HCT116 (cell line): Measurements from ENCODE around the gene MYF5. TPM values are rescaled to one million over a fixed set of nuclear protein-coding genes. Genes with fewer than 3 reads are reported as not detected.

Experiments used
- ATAC-seq: fragments of 200-7000 bp; cut with Tn5 transposase; 2 replicates; pipeline ENCODE4 v1.9.1; 2020; ENCODE audit warnings: mild to moderate bottlenecking, moderate library complexity
- BruUV-seq: library from RNA; stranded (reverse); fragments of 400-500 nt; replicated peaks from 2 replicates; lab custom pipeline; 2021; lab: Mats Ljungman, UMichigan
- CTCF ChIA-PET: fragments of 300-600 bp; sonication (Branson Sonifier 250); formaldehyde crosslinking; loops from one replicate; lab custom pipeline; 2021; ENCODE audit warnings: antibody characterized with exemption; lab: Charles Lee
- POLR2A ChIA-PET: fragments of 300-600, 350-600 bp; sonication (Branson Sonifier 250); formaldehyde crosslinking; loops from one replicate; lab custom pipeline; 2021; ENCODE audit warnings: antibody characterized with exemption; lab: Charles Lee
- RAD21 ChIA-PET, 2 experiments: fragments of 300-600 bp; sonication (Branson Sonifier 250); formaldehyde crosslinking; loops; one replicate each; lab custom pipeline; 2023; ENCODE audit warnings: low total read pairs in 2 of 2; ENCODE audit not compliant: uncharacterized antibody in 2 of 2, unreplicated experiment in 2 of 2, low non-redundant PET in 1 of 2; lab: Charles Lee
- DNase-seq: peaks from one replicate; pipeline ENCODE4 v3.0.0-alpha.2; 2010; ENCODE audit warnings: low read depth, low spot score
- H2AFZ ChIP-seq: fragments of 200-600 bp; shearing (Covaris generic), sonication (generic); 2 replicates; pipeline ENCODE4 v1.6.1; 2017; ENCODE audit warnings: low read depth, mixed run types, mixed read lengths, antibody characterized with exemption, low read length; ENCODE audit not compliant: poor library complexity, severe bottlenecking
- H3K27ac ChIP-seq: 2 replicates; pipeline ENCODE4 v1.5.1; 2012; ENCODE audit warnings: low read depth, low read length
- H3K27me3 ChIP-seq: fragments of 200-600 bp; sonication (generic); 2 replicates; pipeline ENCODE4 v1.6.1; 2016; ENCODE audit warnings: mixed run types, low read length, mixed read lengths; ENCODE audit not compliant: insufficient read depth
- H3K36me3 ChIP-seq, 2 experiments: fragments of 200-500 bp in 1 of 2; fragments of 200-600 bp in 1 of 2; sonication (Bioruptor generic) in 1 of 2; sonication (generic) in 1 of 2; 2 replicates each; pipeline versions ENCODE4 v1.5.1 to v1.6.1; 2014 to 2016; ENCODE audit warnings: low read length in 2 of 2, inconsistent platforms in 1 of 2, mixed read lengths in 1 of 2, mixed run types in 1 of 2; ENCODE audit not compliant: insufficient read depth in 2 of 2, control insufficient read depth in 1 of 2
- H3K4me1 ChIP-seq, 2 experiments: fragments of 200-600 bp in 1 of 2; sonication (generic) in 1 of 2; 2 replicates each; pipeline versions ENCODE4 v1.5.1 to v1.6.1; 2012 to 2017; ENCODE audit warnings: low read length in 2 of 2, inconsistent platforms in 1 of 2, mild to moderate bottlenecking in 1 of 2, mixed read lengths in 1 of 2, mixed run types in 1 of 2, moderate library complexity in 1 of 2; ENCODE audit not compliant: insufficient read depth in 2 of 2, control insufficient read depth in 1 of 2
- H3K4me2 ChIP-seq: fragments of 200-600 bp; sonication (generic); 2 replicates; pipeline ENCODE4 v1.6.1; 2017; ENCODE audit warnings: mixed run types, low read length, mixed read lengths
- H3K4me3 ChIP-seq, 2 experiments: fragments of 200-600 bp in 1 of 2; sonication (generic) in 1 of 2; replicated peaks in 1 of 2; 2 replicates each; pipeline ENCODE4 v1.5.1; 2011 to 2016; ENCODE audit warnings: low read length in 2 of 2, control low read depth in 1 of 2, low read depth in 1 of 2, mild to moderate bottlenecking in 1 of 2, mixed read lengths in 1 of 2, mixed run types in 1 of 2
- H3K79me2 ChIP-seq: fragments of 200-600 bp; sonication (generic); 2 replicates; pipeline ENCODE4 v1.6.1; 2017; ENCODE audit warnings: mild to moderate bottlenecking, mixed run types, low read length, moderate library complexity, mixed read lengths; ENCODE audit not compliant: insufficient read depth
- H3K9ac ChIP-seq: fragments of 200-600 bp; sonication (generic); 2 replicates; pipeline ENCODE4 v1.6.1; 2016; ENCODE audit warnings: low read length, mixed read lengths
- H3K9me2 ChIP-seq: fragments of 200-600 bp; sonication (generic), shearing (Covaris generic); 2 replicates; pipeline ENCODE4 v1.6.1; 2017; ENCODE audit warnings: mixed run types, mild to moderate bottlenecking, moderate library complexity; ENCODE audit not compliant: insufficient read depth
- H3K9me3 ChIP-seq, 2 experiments: fragments of 200-500 bp in 1 of 2; fragments of 200-600 bp in 1 of 2; sonication (Bioruptor generic) in 1 of 2; sonication (generic) in 1 of 2; 2 replicates each; pipeline ENCODE4 v1.6.1; 2014 to 2017; ENCODE audit warnings: low read length in 2 of 2, mixed read lengths in 2 of 2, inconsistent platforms in 1 of 2, low read depth in 1 of 2, mild to moderate bottlenecking in 1 of 2, mixed run types in 1 of 2, moderate library complexity in 1 of 2; ENCODE audit not compliant: control insufficient read depth in 1 of 2, insufficient read depth in 1 of 2
- H4K20me1 ChIP-seq: fragments of 200-600 bp; sonication (generic), shearing (Covaris generic); 2 replicates; pipeline ENCODE4 v1.6.1; 2017; ENCODE audit warnings: mixed run types, mild to moderate bottlenecking, moderate library complexity; ENCODE audit not compliant: insufficient read depth
- CBX3 ChIP-seq: IDR thresholded peaks from 2 replicates; pipeline ENCODE4 v1.6.1; 2012; ENCODE audit warnings: low read depth
- EGR1 ChIP-seq: IDR thresholded peaks from 2 replicates; pipeline ENCODE4 v1.6.1; 2012; ENCODE audit warnings: low read depth
- ELF1 ChIP-seq: IDR thresholded peaks from 2 replicates; pipeline ENCODE4 v1.6.1; 2012; ENCODE audit warnings: low read depth, borderline replicate concordance
- EZH2 ChIP-seq: fragments of 200-600 bp; sonication (generic); IDR thresholded peaks from 2 replicates; pipeline ENCODE4 v1.6.1; 2017; ENCODE audit warnings: antibody characterized with exemption, mixed run types
- FOSL1 ChIP-seq: IDR thresholded peaks from 2 replicates; pipeline ENCODE4 v1.6.1; 2012; ENCODE audit warnings: low read depth
- JUND ChIP-seq: IDR thresholded peaks from 2 replicates; pipeline ENCODE4 v1.6.1; 2012
- POLR2A ChIP-seq: IDR thresholded peaks from 2 replicates; pipeline ENCODE4 v1.7.0; 2011; ENCODE audit warnings: borderline replicate concordance; ENCODE audit not compliant: insufficient read depth, insufficient read length; ENCODE audit errors: extremely low read depth
- POLR2AphosphoS5 ChIP-seq: IDR thresholded peaks from 2 replicates; pipeline ENCODE4 v1.6.1; 2011; ENCODE audit warnings: mild to moderate bottlenecking, low read depth, low read length, moderate library complexity
- RAD21 ChIP-seq: IDR thresholded peaks from 2 replicates; pipeline ENCODE4 v1.6.1; 2012; ENCODE audit warnings: low read depth, mild to moderate bottlenecking
- SRF ChIP-seq: IDR thresholded peaks from 2 replicates; pipeline ENCODE4 v1.6.1; 2012; ENCODE audit warnings: low read depth
- TCF7L2 ChIP-seq: IDR thresholded peaks from 2 replicates; pipeline ENCODE4 v1.7.0; 2011; ENCODE audit warnings: borderline replicate concordance, inconsistent platforms; ENCODE audit not compliant: insufficient read depth, insufficient read length; ENCODE audit errors: extremely low read depth
- YY1 ChIP-seq: IDR thresholded peaks from 2 replicates; pipeline ENCODE4 v1.6.1; 2011; ENCODE audit warnings: low read length, low read depth, moderate library complexity, mild to moderate bottlenecking; ENCODE audit not compliant: insufficient replicate concordance; ENCODE audit errors: extremely low read depth
- ZFX ChIP-seq: fragments of 450-650 bp; IDR thresholded peaks from 2 replicates; pipeline ENCODE4 v1.6.1; 2017
- ZNF274 ChIP-seq: fragments of 200-500 bp; sonication (Bioruptor generic); IDR thresholded peaks from 2 replicates; pipeline ENCODE4 v1.6.1; 2014; ENCODE audit warnings: mild to moderate bottlenecking, low read depth, low read length, inconsistent platforms
- intact Hi-C: fragments of 100-400 bp; cut with micrococcal nuclease; formaldehyde crosslinking; loops from 2 replicates; pipeline ENCODE4 v1.10.0; 2022
- total RNA-seq: library from RNA; stranded (reverse); gene quantifications from one replicate; pipeline ENCODE4 v1.2.1, GENCODE V29; 2021; ENCODE audit not compliant: unreplicated experiment
- TF ChIP-seq, protein P1 (sequence below): IDR thresholded peaks from 2 replicates; pipeline ENCODE4 v1.6.1; 2012; ENCODE audit warnings: low read depth
- TF ChIP-seq, protein P2 (sequence below): IDR thresholded peaks from 2 replicates; pipeline ENCODE4 v1.6.1; 2011; ENCODE audit warnings: mild to moderate bottlenecking, low read length, moderate library complexity; ENCODE audit not compliant: insufficient replicate concordance; ENCODE audit errors: extremely low read depth
- TF ChIP-seq, protein P3 (sequence below): IDR thresholded peaks from 2 replicates; pipeline ENCODE4 v1.6.1; 2012

Gene MYF5
- total RNA-seq, 1 experiment from 2014 or later = not detected

DNA sequence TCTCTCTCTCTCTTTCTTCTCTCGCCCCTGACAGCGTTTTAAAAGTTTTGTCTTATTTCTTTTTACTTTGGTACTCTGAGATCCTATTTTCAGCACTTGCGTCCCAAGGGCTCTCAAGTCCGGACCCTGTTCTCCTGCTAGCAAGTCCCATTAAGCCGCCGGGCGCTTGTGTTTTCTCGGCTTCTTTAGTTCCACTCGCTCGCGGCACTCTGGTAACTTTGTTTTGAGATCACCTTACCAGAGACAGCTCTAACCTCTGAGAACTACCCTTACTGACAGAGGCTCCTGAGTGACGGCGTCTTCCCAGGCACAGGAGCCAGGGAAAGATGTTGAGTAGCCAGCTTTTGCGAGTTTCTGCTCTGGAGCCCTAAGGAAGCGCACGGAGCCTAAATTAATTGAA lies 2.7 kb upstream of the MYF5 start:
- ATAC-seq (no peak), DNase-seq (no peak)
- ChIA-PET CTCF (no interaction called here), RAD21 (no interaction called here), POLR2A (no interaction called here)
- Histone ChIP-seq H3K4me3 (no peak overlapping the region), H3K79me2 (no peaks in the 10 kb centered on the region), H4K20me1 (no peaks in the 10 kb centered on the region), H3K27ac (no peak overlapping the region), H3K27me3 (peaks cover 24% of the 10 kb centered on the region), H3K36me3 (no peaks in the 10 kb centered on the region), H3K4me1 (no peaks in the 10 kb centered on the region), H3K9ac (no peak overlapping the region), H3K9me3 (no peaks in the 10 kb centered on the region), H3K9me2 (no peaks in the 10 kb centered on the region), H3K4me2 (no peak overlapping the region), H2AFZ (no peak overlapping the region)
- TF ChIP-seq, protein P1, sequence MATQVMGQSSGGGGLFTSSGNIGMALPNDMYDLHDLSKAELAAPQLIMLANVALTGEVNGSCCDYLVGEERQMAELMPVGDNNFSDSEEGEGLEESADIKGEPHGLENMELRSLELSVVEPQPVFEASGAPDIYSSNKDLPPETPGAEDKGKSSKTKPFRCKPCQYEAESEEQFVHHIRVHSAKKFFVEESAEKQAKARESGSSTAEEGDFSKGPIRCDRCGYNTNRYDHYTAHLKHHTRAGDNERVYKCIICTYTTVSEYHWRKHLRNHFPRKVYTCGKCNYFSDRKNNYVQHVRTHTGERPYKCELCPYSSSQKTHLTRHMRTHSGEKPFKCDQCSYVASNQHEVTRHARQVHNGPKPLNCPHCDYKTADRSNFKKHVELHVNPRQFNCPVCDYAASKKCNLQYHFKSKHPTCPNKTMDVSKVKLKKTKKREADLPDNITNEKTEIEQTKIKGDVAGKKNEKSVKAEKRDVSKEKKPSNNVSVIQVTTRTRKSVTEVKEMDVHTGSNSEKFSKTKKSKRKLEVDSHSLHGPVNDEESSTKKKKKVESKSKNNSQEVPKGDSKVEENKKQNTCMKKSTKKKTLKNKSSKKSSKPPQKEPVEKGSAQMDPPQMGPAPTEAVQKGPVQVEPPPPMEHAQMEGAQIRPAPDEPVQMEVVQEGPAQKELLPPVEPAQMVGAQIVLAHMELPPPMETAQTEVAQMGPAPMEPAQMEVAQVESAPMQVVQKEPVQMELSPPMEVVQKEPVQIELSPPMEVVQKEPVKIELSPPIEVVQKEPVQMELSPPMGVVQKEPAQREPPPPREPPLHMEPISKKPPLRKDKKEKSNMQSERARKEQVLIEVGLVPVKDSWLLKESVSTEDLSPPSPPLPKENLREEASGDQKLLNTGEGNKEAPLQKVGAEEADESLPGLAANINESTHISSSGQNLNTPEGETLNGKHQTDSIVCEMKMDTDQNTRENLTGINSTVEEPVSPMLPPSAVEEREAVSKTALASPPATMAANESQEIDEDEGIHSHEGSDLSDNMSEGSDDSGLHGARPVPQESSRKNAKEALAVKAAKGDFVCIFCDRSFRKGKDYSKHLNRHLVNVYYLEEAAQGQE = no peak
- TF ChIP-seq SRF (no peak), YY1 (no peak)
- intact Hi-C loops = no loop called here
- BruUV-seq = no TSS peak

DNA sequence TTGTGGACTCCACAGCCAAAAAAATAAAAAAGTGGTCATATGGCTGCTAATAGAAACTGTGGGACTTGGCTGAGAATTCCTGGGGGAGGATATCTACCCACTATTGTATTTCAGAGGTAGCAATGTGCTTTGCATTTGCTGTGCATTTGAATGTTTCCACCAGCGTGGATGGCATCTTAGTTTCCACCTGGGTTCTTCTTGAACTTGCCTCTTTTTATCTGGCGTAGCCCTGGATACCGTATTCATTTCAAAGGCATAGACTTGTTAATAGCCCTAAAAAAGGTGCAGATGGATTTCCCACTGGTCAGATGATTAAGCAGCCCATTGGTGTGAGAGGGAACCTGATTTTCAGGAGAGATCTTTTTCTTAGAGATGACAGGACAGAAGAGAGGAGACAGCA lies 1.9 kb upstream of the MYF5 start:
- POLR2A ChIA-PET = no interaction called here
- Histone ChIP-seq H3K9me2 (no peaks in the 10 kb centered on the region), H3K4me3 (no peak overlapping the region), H3K4me2 (no peak overlapping the region), H3K9ac (no peak overlapping the region), H4K20me1 (no peaks in the 10 kb centered on the region), H3K4me1 (no peaks in the 10 kb centered on the region), H3K27ac (no peak overlapping the region), H3K36me3 (no peaks in the 10 kb centered on the region), H3K27me3 (peaks cover 24% of the 10 kb centered on the region), H3K9me3 (no peaks in the 10 kb centered on the region), H2AFZ (no peak overlapping the region), H3K79me2 (no peaks in the 10 kb centered on the region)
- RAD21 ChIA-PET = no interaction called here
- ATAC-seq = no peak
- intact Hi-C loops = no loop called here
- no TSS peak for BruUV-seq
- CTCF ChIA-PET = no interaction called here
- TF ChIP-seq TCF7L2 = no peak
- TF ChIP-seq, protein P2, sequence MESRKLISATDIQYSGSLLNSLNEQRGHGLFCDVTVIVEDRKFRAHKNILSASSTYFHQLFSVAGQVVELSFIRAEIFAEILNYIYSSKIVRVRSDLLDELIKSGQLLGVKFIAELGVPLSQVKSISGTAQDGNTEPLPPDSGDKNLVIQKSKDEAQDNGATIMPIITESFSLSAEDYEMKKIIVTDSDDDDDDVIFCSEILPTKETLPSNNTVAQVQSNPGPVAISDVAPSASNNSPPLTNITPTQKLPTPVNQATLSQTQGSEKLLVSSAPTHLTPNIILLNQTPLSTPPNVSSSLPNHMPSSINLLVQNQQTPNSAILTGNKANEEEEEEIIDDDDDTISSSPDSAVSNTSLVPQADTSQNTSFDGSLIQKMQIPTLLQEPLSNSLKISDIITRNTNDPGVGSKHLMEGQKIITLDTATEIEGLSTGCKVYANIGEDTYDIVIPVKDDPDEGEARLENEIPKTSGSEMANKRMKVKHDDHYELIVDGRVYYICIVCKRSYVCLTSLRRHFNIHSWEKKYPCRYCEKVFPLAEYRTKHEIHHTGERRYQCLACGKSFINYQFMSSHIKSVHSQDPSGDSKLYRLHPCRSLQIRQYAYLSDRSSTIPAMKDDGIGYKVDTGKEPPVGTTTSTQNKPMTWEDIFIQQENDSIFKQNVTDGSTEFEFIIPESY = no peak
- TF ChIP-seq ZFX = no peak
- TF ChIP-seq ELF1 = no peak
- TF ChIP-seq, protein P3, sequence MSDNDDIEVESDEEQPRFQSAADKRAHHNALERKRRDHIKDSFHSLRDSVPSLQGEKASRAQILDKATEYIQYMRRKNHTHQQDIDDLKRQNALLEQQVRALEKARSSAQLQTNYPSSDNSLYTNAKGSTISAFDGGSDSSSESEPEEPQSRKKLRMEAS = no peak
- TF ChIP-seq CBX3 = no peak
- no peak for TF ChIP-seq FOSL1
- TF ChIP-seq ZNF274 = no peak
- no peak for TF ChIP-seq POLR2A
- no peak for TF ChIP-seq EGR1
- no peak for TF ChIP-seq RAD21
- no peak for TF ChIP-seq EZH2
- no peak for TF ChIP-seq POLR2AphosphoS5
- no peak for TF ChIP-seq JUND
- DNase-seq = no peak
